Mucosa of stomach (tissue), 1 donor: ENCODE data around the gene ABLIM1.

Experiments
- H3K27me3 ChIP-seq: one replicate; pipeline ENCODE4 v1.7.0; 2013; ENCODE audit warnings: mild to moderate bottlenecking, low read length; ENCODE audit not compliant: control insufficient read depth, insufficient read depth
- H3K36me3 ChIP-seq: one replicate; pipeline ENCODE4 v1.7.0; 2013; ENCODE audit warnings: low read length; ENCODE audit not compliant: control insufficient read depth, insufficient read depth
- H3K4me1 ChIP-seq: one replicate; pipeline ENCODE4 v1.7.0; 2013; ENCODE audit warnings: mild to moderate bottlenecking, low read length; ENCODE audit not compliant: control insufficient read depth, insufficient read depth
- H3K4me3 ChIP-seq: one replicate; pipeline ENCODE4 v1.7.0; 2013; ENCODE audit warnings: low read length
- H3K9ac ChIP-seq: one replicate; pipeline ENCODE4 v1.7.0; 2013; ENCODE audit warnings: mild to moderate bottlenecking, low read length, moderate library complexity
- H3K9me3 ChIP-seq: one replicate; pipeline ENCODE4 v1.7.0; 2013; ENCODE audit warnings: mild to moderate bottlenecking, low read length, moderate library complexity; ENCODE audit not compliant: control insufficient read depth
- donor health status: Pancreatic carcinoma.

Gene ABLIM1

DNA sequence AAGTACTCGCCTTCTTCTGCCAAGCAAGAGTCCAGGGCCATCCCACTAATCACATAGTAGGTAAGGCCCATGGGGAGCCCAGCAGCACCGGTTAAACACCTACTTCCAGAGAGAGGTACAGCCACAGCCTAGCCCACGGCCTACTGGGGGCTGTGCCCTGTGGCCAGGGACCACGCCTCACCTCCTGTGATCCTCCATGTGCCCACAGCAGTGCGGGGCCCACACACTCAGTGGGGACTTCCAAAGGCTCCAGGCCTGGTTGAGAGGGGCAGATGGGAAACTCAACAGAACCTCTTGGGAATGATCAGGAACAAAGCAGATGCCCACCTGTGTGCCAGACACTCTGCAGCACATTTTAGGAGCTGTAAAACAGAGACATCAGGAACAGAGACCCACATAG lies 273.5 kb downstream of the ABLIM1 start:
- Histone ChIP-seq H3K36me3 (no peaks in the 10 kb centered on the region), H3K9ac (no peak overlapping the region), H3K9me3 (no peaks in the 10 kb centered on the region), H3K27me3 (no peaks in the 10 kb centered on the region), H3K4me1 (no peaks in the 10 kb centered on the region), H3K4me3 (no peak overlapping the region)

- Histone ChIP-seq H3K9me3 (no peaks in the 10 kb centered on the region), H3K4me3 (no peak overlapping the region), H3K27me3 (no peaks in the 10 kb centered on the region), H3K9ac (no peak overlapping the region), H3K4me1 (no peaks in the 10 kb centered on the region), H3K36me3 (no peaks in the 10 kb centered on the region)
Observed at GRCh38 chr10:114384181-114384580, 273.9 kb downstream of the ABLIM1 start.
